ENCODE results near the gene RTN4. TPM values are rescaled to one million over a fixed set of nuclear protein-coding genes. Genes with fewer than 3 reads are reported as not detected.

Gene RTN4
- total and polyA plus RNA-seq, 2 of the 4 experiments (the other 2 are of a cell fraction) = 77.8 to 588 TPM

DNA sequence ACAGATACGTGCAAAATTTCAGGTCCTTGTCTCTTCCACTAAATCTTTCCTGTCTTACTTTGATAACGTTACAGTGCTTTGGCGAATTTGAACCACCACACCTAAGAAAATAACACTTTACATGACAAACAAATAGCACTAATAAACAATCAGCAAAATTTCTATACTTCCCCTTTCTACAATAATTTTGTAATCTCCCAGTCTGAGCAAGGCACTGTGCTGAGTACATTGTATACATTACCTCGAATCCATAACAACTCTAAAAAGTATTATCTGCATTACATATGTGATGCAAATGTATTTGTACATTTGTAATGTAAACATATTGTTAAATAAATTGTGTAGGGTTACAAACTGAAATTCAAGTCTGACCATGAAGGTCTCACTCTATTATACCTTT lies 49.9 kb downstream of the RTN4 start:
- no peak overlapping the region for H3K14ac ChIP-seq (replicated peaks; ENCODE audit: low read depth, low read length)
- H2BK120ac ChIP-seq (ENCODE audit: low read depth, low read length) = no peak overlapping the region
- intact Hi-C loops (cut with micrococcal nuclease) = no loop called here
- H3K4me3 ChIP-seq (ENCODE audit: insufficient read depth, low read depth, low read length) = no peak overlapping the region
- dilution Hi-C loops (cut with HindIII; ENCODE audit: low sequenced_read_pairs, unreplicated experiment) = loop anchor here (25.0 kb wide), 1 partner anchor 162 kb away; no protein-coding TSS in a partner anchor
- H2AK5ac ChIP-seq (ENCODE audit: low read depth, low read length) = no peak overlapping the region
- no peak overlapping the region for H2BK20ac ChIP-seq (ENCODE audit: low read depth, low read length)
- peaks cover 0 to 30% of the 10 kb centered on the region in 2 experiments; a peak in 2 of 4 replicates for H3K79me1 ChIP-seq (ENCODE audit: low read depth in 1 of 2, low read length in 2 of 2)
- H3K9me3 ChIP-seq (ENCODE audit: control insufficient read depth, insufficient read depth, low read length) = no peaks in the 10 kb centered on the region
- H4K5ac ChIP-seq (ENCODE audit: low read depth, low read length) = no peak overlapping the region
- H3K18ac ChIP-seq (ENCODE audit: low read depth, low read length) = no peak overlapping the region
- H3K4me2 ChIP-seq (ENCODE audit: low read depth, low read length) = peak overlapping the region; percentile 10; the same call in 1 of the 2 replicates
- no peak overlapping the region for H3K56ac ChIP-seq (ENCODE audit: extremely low read depth, insufficient read depth, low read length)
- CTCF ChIA-PET = interaction anchor here (0.5 to 1.2 kb wide), 3 partner anchors 11 to 1133 kb away, joined by 3 to 4 read pairs (median 3); no protein-coding TSS in a partner anchor
- H3K9me1 ChIP-seq (ENCODE audit: insufficient read depth, low read length) = peaks cover 10% of the 10 kb centered on the region
- in situ Hi-C loops (cut with MboI; ENCODE audit: low sequenced_read_pairs) = no loop called here
- H3K4me1 ChIP-seq (ENCODE audit: control insufficient read depth, insufficient read depth, low read length) = peaks cover 17% of the 10 kb centered on the region
- no peak overlapping the region for H3K23ac ChIP-seq (ENCODE audit: low read depth, low read length)
- peak overlapping the region; percentile 67 for H2BK5ac ChIP-seq (ENCODE audit: low read depth, low read length, poor library complexity, severe bottlenecking)
- H3K27ac ChIP-seq (ENCODE audit: insufficient read depth, low read length) = no peak overlapping the region
- no TSS peak for BruUV-seq (replicated peaks)
- H4K91ac ChIP-seq (ENCODE audit: insufficient read depth, low read depth, low read length) = no peak overlapping the region
- H4K8ac ChIP-seq (ENCODE audit: low read depth in 2 of 2, low read length in 2 of 2) = no peak overlapping the region
- WGBS, 2 experiments (ENCODE audit: extremely low coverage in 2 of 2, insufficient read length in 1 of 2) = 73% methylated on average over 3 of the region's 4 CpGs; no CpG with 5 or more reads in 1 of the 2 experiments
- no peak overlapping the region for H2AK9ac ChIP-seq (replicated peaks; ENCODE audit: low read depth, low read length, poor library complexity)
- POLR2A ChIA-PET (ENCODE audit: unreplicated experiment) = no interaction called here
- no peak overlapping the region for H2AFZ ChIP-seq (replicated peaks; ENCODE audit: low read length, poor library complexity)
- DNase-seq (no peak), ATAC-seq (ENCODE audit: low read depth) (no peak)
- no peak overlapping the region for H2BK15ac ChIP-seq (ENCODE audit: low read depth, low read length)
- no peak for TF ChIP-seq MAZ (IDR thresholded peaks at IDR 0.05; ENCODE audit: borderline replicate concordance, low read depth, low read length)
- TF ChIP-seq MXI1 (IDR thresholded peaks at IDR 0.05; ENCODE audit: borderline replicate concordance, low read depth, low read length) = no peak
- TF ChIP-seq CHD1 (IDR thresholded peaks at IDR 0.05; ENCODE audit: low read depth, low read length) = no peak
- TF ChIP-seq, protein P1, sequence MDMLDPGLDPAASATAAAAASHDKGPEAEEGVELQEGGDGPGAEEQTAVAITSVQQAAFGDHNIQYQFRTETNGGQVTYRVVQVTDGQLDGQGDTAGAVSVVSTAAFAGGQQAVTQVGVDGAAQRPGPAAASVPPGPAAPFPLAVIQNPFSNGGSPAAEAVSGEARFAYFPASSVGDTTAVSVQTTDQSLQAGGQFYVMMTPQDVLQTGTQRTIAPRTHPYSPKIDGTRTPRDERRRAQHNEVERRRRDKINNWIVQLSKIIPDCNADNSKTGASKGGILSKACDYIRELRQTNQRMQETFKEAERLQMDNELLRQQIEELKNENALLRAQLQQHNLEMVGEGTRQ (IDR thresholded peaks at IDR 0.05; ENCODE audit: low read depth, low read length) = no peak
- no peak for TF ChIP-seq RAD21 (IDR thresholded peaks at IDR 0.05; ENCODE audit: low read length)
- TF ChIP-seq NFE2L2 (IDR thresholded peaks at IDR 0.05; ENCODE audit: low read depth, low read length) = no peak
- no peak for TF ChIP-seq SMC3 (IDR thresholded peaks at IDR 0.05; ENCODE audit: low read depth, low read length)
- no peak for TF ChIP-seq RFX5 (IDR thresholded peaks at IDR 0.05; ENCODE audit: low read depth, low read length)
- TF ChIP-seq BHLHE40 (IDR thresholded peaks at IDR 0.05; ENCODE audit: low read depth, low read length) = no peak
- no peak for TF ChIP-seq POLR2A (IDR thresholded peaks at IDR 0.05; ENCODE audit: low read depth, low read length)
- TF ChIP-seq CEBPB (IDR thresholded peaks at IDR 0.05; ENCODE audit: low read depth, low read length) = no peak
- TF ChIP-seq FOS (IDR thresholded peaks at IDR 0.05; ENCODE audit: low read depth, low read length) = no peak
- TF ChIP-seq, protein P2, sequence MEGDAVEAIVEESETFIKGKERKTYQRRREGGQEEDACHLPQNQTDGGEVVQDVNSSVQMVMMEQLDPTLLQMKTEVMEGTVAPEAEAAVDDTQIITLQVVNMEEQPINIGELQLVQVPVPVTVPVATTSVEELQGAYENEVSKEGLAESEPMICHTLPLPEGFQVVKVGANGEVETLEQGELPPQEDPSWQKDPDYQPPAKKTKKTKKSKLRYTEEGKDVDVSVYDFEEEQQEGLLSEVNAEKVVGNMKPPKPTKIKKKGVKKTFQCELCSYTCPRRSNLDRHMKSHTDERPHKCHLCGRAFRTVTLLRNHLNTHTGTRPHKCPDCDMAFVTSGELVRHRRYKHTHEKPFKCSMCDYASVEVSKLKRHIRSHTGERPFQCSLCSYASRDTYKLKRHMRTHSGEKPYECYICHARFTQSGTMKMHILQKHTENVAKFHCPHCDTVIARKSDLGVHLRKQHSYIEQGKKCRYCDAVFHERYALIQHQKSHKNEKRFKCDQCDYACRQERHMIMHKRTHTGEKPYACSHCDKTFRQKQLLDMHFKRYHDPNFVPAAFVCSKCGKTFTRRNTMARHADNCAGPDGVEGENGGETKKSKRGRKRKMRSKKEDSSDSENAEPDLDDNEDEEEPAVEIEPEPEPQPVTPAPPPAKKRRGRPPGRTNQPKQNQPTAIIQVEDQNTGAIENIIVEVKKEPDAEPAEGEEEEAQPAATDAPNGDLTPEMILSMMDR (conservative IDR thresholded peaks at IDR 0.05; ENCODE audit: low read depth, low read length) = no peak
- H3K4ac ChIP-seq (ENCODE audit: low read depth, low read length) = no peak overlapping the region
- H3K36me3 ChIP-seq (ENCODE audit: control insufficient read depth, insufficient read depth, low read length) = peaks cover 2% of the 10 kb centered on the region; the same call in 1 of the 2 replicates
- H4K20me1 ChIP-seq (ENCODE audit: insufficient read depth, low read length) = peaks cover 98% of the 10 kb centered on the region
- no peak overlapping the region for H3K9ac ChIP-seq (ENCODE audit: low read depth, low read length)
- H3K27me3 ChIP-seq (ENCODE audit: control insufficient read depth, insufficient read depth, low read length) = no peaks in the 10 kb centered on the region
